DOHH2 (cell line): Measurements from ENCODE around the gene LAMA4.

Experiments
- H3F3A ChIP-seq: fragments of 200-600 bp; sonication (generic), shearing (Covaris generic); 2 replicates; pipeline ENCODE4 v1.6.0; 2016; ENCODE audit warnings: antibody characterized with exemption, mild to moderate bottlenecking; ENCODE audit not compliant: control insufficient read depth, insufficient read depth
- H3K27ac ChIP-seq: fragments of 200-600 bp; sonication (generic); 2 replicates; pipeline ENCODE4 v1.5.1; 2014; ENCODE audit warnings: low read depth, mild to moderate bottlenecking, low read length, moderate library complexity
- H3K27me3 ChIP-seq: fragments of 200-600 bp; sonication (generic); 2 replicates; pipeline ENCODE4 v1.6.1; 2014; ENCODE audit warnings: mild to moderate bottlenecking, low read length, mixed read lengths; ENCODE audit not compliant: control insufficient read depth
- H3K36me3 ChIP-seq: fragments of 200-600 bp; sonication (generic); 2 replicates; pipeline ENCODE4 v1.6.1; 2014; ENCODE audit warnings: mild to moderate bottlenecking, low read length, moderate library complexity, mixed read lengths; ENCODE audit not compliant: control insufficient read depth
- H3K4me1 ChIP-seq: fragments of 200-600 bp; sonication (generic); 2 replicates; pipeline ENCODE4 v1.6.1; 2014; ENCODE audit warnings: mild to moderate bottlenecking, low read length, mixed read lengths; ENCODE audit not compliant: control insufficient read depth
- H3K4me2 ChIP-seq: fragments of 200-600 bp; sonication (generic); 2 replicates; pipeline ENCODE4 v1.6.0; 2014; ENCODE audit warnings: mild to moderate bottlenecking, low read length, moderate library complexity
- H3K4me3 ChIP-seq: fragments of 200-600 bp; sonication (generic); 2 replicates; pipeline ENCODE4 v1.5.1; 2014; ENCODE audit warnings: mild to moderate bottlenecking, low read length, mixed read lengths
- H3K79me2 ChIP-seq: fragments of 200-600 bp; sonication (generic); 2 replicates; pipeline ENCODE4 v1.6.1; 2014; ENCODE audit warnings: mild to moderate bottlenecking, low read length, mixed read lengths; ENCODE audit not compliant: control insufficient read depth
- H3K9me2 ChIP-seq: fragments of 200-600 bp; sonication (generic); replicated peaks from 2 replicates; pipeline ENCODE4 v1.6.1; 2014; ENCODE audit warnings: mild to moderate bottlenecking, low read length, mixed read lengths; ENCODE audit not compliant: control insufficient read depth
- H3K9me3 ChIP-seq: fragments of 200-600 bp; sonication (generic); 2 replicates; pipeline ENCODE4 v1.6.1; 2014; ENCODE audit warnings: antibody characterized with exemption, low read length, mixed read lengths; ENCODE audit not compliant: control insufficient read depth, insufficient read depth
- H4K20me1 ChIP-seq: fragments of 200-600 bp; sonication (generic); 2 replicates; pipeline ENCODE4 v1.6.0; 2014; ENCODE audit warnings: low read depth, mild to moderate bottlenecking, antibody characterized with exemption, low read length, moderate library complexity; ENCODE audit not compliant: control insufficient read depth, insufficient read depth
- CTCF ChIP-seq: fragments of 200-600 bp; sonication (generic); IDR thresholded peaks from one replicate; pipeline ENCODE4 v1.5.1; 2014; ENCODE audit warnings: antibody characterized with exemption, mild to moderate bottlenecking, low read depth, low read length; ENCODE audit not compliant: poor library complexity, severe bottlenecking
- EZH2phosphoT487 ChIP-seq: fragments of 200-600 bp; sonication (generic); IDR thresholded peaks from 2 replicates; pipeline ENCODE4 v1.6.1; 2017; ENCODE audit warnings: borderline replicate concordance, mild to moderate bottlenecking, antibody characterized with exemption, low read length, moderate library complexity, mixed read lengths

LAMA4 gene

GRCh38 chr6:112281821-112282615 is 27.7 kb upstream of the LAMA4 start:
- no peaks in the 10 kb centered on the region for H3K4me1 ChIP-seq
- no peaks in the 10 kb centered on the region for H4K20me1 ChIP-seq
- H3K9me2 ChIP-seq, result no peaks in the 10 kb centered on the region
- peaks cover 3% of the 10 kb centered on the region for H3K27me3 ChIP-seq
- TF ChIP-seq CTCF (no peak), EZH2phosphoT487 (no peak)
- H3K36me3 ChIP-seq, result no peaks in the 10 kb centered on the region
- H3K79me2 ChIP-seq, result no peaks in the 10 kb centered on the region
- no peaks in the 10 kb centered on the region for H3F3A ChIP-seq
- H3K4me2 ChIP-seq, result no peak overlapping the region
- H3K4me3 ChIP-seq, result no peak overlapping the region
- no peak overlapping the region for H3K27ac ChIP-seq
- no peaks in the 10 kb centered on the region for H3K9me3 ChIP-seq

- no peaks in the 10 kb centered on the region for H4K20me1 ChIP-seq
Observed at GRCh38 chr6:112279031-112279935, 24.9 kb upstream of the LAMA4 start.

DNA sequence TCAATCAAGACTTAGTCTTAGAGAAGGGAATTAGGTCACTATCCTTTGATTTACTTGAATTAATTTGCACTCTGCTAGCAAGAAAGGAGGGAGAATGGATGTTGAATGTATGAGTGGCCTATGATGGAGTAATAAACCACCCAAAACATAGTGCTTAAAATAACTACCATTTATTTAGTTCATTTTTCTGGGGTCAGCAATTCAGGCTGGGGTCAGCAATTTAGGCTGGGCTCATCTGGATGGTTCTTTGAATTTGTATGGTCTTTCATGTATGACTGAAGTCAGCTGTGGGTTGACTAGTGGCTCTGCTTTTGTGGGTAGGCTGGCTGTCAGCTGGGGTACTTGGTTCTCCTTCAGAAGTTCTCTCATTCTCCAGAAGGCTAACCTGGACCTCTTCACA is 21.0 kb upstream of the LAMA4 start:
- H3K4me1 ChIP-seq, result no peaks in the 10 kb centered on the region
- no peaks in the 10 kb centered on the region for H4K20me1 ChIP-seq
- no peaks in the 10 kb centered on the region for H3K9me2 ChIP-seq
- no peaks in the 10 kb centered on the region for H3K27me3 ChIP-seq
- no peaks in the 10 kb centered on the region for H3K9me3 ChIP-seq
- TF ChIP-seq CTCF (no peak), EZH2phosphoT487 (no peak)
- H3K4me3 ChIP-seq, result no peak overlapping the region
- H3F3A ChIP-seq, result no peaks in the 10 kb centered on the region
- no peak overlapping the region for H3K27ac ChIP-seq
- H3K4me2 ChIP-seq, result no peak overlapping the region
- H3K36me3 ChIP-seq, result no peaks in the 10 kb centered on the region
- H3K79me2 ChIP-seq, result no peaks in the 10 kb centered on the region

More at GRCh38 chr6:112279031-112279935, 24.9 kb upstream of the LAMA4 start:
- no peaks in the 10 kb centered on the region for H3F3A ChIP-seq
- no peaks in the 10 kb centered on the region for H3K9me2 ChIP-seq
- no peaks in the 10 kb centered on the region for H3K9me3 ChIP-seq
- TF ChIP-seq EZH2phosphoT487, result no peak
- no peak for TF ChIP-seq CTCF
- no peak overlapping the region for H3K4me2 ChIP-seq
- H3K27me3 ChIP-seq, result peaks cover 3% of the 10 kb centered on the region
- no peak overlapping the region for H3K27ac ChIP-seq
- no peaks in the 10 kb centered on the region for H3K36me3 ChIP-seq
- no peak overlapping the region for H3K4me3 ChIP-seq
- no peaks in the 10 kb centered on the region for H3K79me2 ChIP-seq
- no peaks in the 10 kb centered on the region for H3K4me1 ChIP-seq
